ENCODE data around the gene RNF212. TPM values are rescaled to one million over a fixed set of nuclear protein-coding genes. Genes with fewer than 3 reads are reported as not detected.

The RNF212 gene
- total RNA-seq, 1 donor: 1.1 TPM

DNA sequence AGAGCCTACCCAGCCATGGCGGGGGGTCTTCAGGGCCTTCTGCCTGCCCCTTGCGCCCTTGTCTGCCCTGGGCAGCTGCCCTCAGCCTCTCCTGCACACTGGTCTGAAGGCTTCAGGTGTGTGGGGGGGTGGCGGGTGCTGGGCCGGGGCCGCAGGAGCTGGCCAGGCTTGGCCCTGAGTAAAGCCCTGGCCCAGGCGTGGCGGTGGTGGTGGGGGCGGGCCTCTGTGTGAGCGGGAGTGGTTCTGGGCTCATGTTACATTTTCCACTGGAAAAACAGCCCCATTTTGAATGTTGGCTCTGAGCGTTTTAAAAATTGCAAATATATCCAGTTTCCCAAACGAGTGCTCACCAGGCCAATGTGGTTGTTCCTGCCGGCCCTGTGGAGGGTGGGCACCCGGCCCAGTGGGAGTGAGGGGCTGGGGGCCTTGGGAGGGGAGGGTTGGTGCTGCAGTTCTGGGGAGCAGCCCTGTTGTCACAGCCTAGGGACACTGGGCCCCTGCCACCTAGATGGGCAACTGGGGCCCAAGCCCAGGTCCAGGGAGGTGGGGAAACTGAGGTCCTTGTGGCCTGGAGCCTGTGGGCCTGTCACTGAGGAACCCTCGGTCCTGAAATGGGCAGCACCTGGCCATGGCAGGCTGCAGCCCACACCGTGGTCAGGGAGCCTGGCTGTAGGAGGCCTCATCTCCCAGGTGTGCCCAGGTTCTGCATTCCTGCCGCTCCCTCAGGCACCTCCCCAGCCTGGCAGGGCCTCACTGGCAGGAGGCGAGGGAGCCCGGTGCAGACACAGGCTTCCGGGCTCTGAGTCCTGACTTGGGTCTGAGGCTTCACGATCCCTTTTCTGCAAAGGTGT is 73.6 kb downstream of the RNF212 start:
- no peak for DNase-seq (ENCODE audit: low read depth in 2 of 3, low spot score in 2 of 3)

DNA sequence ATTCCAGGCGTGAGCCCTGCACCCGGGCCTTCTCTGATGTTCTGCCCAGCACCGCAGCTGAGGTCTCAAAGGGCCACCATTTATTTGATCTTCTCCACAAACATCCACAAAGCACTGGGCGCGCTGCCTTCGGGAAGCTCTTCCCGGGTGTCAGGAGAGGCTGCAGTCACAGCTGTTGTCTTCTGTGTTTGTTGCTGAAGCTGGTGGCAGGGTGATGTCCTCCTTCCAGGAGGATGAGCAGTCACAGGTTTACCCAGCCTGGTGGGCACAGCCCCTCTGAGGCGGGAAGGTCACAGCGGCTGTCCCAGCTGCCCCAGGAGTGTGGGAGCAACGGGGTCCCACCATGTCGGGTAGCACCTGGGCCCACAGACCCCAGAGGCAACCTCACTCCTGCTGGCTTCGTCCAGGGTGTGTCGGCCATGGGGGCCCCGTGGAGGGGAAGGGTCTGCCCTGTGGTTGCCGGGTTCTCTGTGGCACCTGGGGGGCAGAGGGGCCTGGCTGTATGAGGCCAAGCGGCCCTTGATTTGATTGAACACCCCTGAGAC is 74.3 kb downstream of the RNF212 start:
- no peak for DNase-seq (ENCODE audit: low read depth in 2 of 3, low spot score in 2 of 3)

DNA sequence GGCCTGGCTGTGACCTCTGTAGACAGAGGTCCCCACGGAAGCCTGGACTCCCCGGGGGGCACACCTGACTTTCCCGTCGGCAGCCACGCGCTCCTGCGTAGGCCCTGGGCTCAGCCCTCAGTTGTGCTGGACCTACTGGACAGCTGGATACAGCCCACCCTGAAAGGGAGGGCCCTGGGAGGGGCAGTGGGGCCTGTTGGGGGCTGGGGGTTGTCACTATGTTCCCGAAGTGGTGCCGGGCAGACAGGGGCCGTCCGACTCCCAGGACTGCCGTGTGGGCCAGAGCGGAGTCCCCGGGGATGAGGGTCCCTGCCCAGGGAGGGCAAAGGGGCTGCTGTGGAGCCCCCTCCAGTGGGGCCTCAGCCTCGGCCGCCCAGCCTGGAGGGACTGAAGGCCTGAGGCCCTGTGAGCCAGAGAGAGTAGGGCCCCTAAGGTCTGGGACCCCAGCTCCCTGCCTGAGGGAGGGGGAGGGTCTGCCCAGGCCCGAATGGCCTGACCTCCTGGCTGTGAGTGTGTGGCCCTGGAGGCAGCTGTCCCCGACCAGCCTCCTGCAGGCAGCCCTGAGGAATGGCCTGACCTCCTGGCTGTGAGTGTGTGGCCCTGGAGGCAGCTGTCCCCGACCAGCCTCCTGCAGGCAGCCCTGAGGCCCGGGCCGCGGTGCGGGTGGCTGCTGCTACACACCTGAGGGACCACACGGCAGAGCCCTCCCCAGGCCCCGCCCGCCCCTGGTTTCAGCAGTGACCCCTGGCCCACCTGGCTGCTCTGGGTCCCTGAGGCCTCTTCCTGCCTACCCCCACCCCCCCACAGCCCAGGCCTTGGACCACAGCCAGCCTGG is 76.2 kb downstream of the RNF212 start:
- DNase-seq (ENCODE audit: low read depth in 2 of 3, low spot score in 2 of 3): no peak

DNA sequence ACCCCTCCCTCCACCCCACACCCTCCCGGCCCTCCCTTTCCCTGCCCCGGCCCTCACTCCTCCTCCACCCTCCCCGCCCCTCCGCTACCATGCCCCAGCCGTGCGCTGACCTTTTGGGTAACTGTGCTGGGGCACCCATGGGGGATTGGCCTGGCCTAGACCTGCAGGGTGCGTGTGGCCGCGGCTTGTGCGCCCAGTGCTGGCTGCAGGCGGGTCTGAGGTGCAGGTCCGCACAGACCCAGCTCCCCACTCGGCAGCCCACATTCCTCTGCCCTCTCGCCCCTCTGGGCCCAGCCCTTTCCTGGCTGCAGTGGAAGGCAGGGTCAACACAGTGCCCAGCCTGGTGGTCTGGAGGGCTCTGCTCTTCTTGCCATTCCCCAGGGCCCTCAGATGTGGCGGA is 77.3 kb downstream of the RNF212 start:
- no peak for DNase-seq (ENCODE audit: low read depth in 2 of 3, low spot score in 2 of 3)

DNA sequence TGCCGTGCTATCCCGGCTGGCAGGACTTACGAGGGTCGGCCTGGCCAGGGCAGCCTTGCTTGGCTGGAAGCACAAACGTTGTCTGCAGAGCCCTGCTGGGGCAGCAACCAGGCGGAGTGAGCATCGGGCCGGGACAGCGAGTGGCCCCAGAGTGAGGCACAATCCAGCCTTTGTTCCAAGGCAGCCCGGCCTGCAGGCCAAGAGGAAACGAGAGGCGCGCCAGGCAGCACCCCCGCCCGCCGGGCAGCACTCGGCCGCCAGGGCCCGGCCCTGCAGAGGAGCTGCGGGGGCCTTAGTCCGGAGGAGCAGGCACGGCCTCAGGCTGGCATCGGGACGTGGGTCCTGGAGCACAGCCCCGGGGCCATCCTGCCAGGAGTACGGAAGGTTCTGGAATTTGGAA is 77.9 kb downstream of the RNF212 start:
- no peak for DNase-seq (ENCODE audit: low read depth in 2 of 3, low spot score in 2 of 3)

DNA sequence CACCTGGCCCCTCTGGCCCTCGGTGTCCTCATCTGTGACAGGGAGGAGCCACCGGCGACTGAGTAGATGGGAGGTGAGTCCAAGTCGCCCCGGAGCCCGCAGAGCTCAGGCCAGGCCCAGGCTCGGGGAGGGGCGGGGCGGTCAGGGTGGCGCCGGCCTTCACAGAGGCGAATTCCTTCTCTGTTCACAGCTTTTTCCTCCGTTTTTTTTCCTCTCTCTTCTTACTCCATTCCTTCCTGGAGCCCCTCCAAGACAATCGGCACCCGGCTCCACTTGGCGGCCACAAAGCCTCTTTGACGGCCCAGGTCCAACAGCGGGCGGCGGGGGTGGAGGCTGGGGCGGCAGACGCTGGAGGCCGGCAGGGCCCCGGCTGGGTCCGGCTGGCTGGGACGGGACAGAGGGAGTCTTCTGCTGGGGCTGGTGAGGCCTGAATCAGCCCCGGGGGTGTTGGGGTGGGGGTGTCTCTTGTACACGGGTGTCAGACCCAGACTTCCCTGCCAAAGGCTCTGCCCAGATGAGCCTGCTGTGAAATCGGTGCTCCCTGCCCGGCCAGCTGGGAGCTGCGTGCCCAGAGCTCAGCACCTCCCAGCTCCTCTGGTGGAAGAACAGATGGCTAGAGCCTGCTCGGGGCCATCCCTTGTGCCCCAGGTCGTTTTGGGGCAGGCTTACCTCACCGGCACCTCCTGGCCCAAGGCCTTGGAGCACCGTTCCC is 79.4 kb downstream of the RNF212 start:
- DNase-seq (ENCODE audit: low read depth in 2 of 3, low spot score in 2 of 3): no peak

DNA sequence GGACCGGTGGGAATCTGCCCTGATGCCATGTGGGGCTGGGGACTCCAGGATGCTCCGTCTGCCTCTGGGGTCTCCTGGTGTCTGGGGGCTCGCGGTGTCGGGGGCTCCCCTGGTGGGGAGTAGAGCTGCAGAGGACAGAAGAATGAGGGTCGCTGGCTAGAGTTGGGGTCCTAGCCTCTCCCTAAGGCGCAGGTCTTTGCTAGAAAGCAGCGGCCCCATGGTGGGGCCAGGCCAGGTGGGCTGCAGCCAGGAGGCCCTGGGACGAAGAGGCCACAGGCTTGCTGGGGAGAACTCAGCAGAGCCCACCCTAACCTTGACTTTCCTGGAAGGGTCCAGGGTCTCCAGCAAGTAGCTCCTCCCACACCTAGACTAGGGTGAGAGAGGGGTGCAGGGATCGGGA is 80.5 kb downstream of the RNF212 start:
- no peak for DNase-seq (ENCODE audit: low read depth in 2 of 3, low spot score in 2 of 3)

DNA sequence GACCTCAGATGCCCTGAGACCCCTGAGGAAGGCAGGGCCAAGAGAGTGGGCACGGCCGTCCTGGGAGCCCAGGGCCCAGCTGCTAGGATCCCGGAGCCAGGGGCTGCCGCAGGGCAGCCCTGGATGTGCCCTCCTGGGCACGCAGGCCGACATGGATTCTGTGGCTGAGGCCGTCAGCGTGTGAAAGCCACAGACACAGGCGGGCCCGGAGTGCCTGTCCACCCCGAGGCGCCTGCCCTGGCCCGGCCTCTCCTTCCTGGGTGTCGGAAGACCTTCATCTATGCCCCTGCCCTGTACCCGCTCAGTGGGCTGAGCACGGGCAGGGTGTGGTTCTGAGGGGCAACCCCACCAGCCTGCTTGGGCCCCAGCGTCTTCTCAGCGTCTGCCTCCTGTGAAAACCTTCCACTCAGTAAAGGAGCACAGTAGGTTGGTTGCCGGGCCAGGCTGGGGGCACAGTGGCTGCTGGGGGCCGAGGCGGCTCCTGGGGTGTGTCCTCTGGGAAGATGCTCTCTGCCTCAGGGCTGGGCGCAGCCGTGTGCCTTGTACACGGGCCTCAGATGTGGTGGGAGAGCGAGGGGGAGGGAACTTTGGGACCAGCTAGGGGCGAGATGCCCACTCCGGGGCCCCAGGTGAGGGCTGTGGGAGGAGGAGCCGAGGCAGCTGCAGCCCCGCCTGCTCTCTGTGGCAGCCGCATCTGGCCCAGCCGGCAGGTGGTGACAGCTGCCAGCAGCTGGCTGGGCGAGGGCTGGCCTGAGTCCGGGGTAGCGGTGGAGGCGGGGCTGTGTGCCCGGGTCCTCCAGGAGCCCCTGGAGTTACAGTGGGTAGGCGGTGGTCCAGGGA is 81.2 kb downstream of the RNF212 start:
- no peak for DNase-seq (ENCODE audit: low read depth in 2 of 3, low spot score in 2 of 3)

DNA sequence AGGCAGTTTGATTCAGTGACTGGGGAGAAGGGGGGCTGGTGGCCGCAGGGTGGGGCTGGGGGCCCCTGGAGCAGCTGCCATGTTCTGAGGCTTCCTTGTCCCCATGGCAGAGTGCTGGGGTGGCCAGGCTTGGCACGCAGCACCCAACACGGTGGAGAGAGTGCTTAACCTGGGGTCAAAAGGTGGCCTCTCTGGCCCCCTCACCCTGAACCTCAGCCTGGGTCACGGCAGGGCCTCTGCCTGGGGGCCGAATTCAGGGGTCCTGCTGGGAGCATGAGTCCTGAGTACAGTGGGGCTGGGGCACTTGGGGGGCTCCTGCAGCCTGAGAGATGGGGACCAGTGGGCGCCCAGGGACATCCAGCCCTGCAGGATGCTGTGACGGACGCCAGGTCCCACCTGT is 82.0 kb downstream of the RNF212 start:
- DNase-seq (ENCODE audit: low read depth in 2 of 3, low spot score in 2 of 3): no peak

DNA sequence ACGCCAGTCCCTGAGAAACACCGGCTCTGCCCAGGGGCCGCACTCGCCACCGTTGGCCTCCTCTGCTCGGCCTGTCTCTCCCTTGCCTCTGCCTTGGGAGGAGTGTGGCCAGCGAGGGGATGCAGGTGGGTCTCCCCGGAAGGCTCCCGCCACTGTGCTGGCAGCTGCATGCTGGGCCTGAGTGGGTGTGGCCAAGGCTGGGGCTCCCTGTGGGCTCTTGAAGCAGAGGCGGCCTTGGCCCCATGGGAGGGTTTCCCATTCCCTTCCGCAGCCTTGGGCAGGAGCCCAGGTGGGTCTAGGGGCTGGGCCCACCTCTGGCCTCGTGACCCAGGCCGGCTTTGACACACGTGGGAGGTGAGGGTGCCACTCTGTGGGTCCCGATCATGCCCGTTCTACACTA is 82.8 kb downstream of the RNF212 start:
- DNase-seq (ENCODE audit: low read depth in 2 of 3, low spot score in 2 of 3): no peak

DNA sequence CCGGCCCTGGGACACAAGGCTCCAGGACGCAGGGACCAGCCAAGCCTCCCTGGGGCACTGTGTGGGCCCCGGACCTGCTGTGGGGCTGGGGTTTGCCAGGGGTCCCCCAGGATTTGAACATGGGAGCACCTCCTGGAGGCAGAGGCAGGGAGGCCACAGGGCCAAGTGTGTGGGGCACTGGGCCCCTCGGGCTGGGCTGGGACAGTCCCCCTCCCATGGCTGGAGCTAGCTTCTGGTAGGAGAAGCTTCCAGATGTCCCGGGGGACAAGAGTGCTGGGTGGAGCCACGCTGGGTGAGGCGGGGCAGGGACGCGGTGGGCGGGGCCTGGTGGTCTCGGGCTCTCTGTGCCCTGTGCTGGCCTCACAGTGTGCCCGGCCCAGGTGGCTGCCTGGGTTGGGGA is 83.3 kb downstream of the RNF212 start:
- no peak for DNase-seq (ENCODE audit: low read depth in 2 of 3, low spot score in 2 of 3)

DNA sequence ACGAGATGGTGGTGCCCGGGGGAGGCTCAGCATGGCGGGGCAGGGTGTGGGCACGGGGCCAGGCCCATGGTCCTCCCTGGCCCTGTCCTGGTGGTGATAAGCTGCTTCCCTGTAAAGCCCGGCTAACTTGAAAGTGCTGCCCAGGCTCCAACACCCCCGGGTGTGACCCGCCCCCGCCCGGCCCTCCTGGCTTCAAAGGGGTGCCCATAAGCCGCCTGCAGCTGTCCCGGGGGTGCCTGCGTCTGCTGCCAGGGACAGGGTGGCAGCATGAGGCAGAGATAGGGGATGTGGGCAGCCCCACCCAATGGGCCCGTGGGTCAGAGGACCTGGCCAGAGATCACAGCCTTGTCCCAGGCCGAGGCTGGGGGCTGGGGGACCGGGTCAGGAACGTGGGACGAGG is 83.8 kb downstream of the RNF212 start:
- DNase-seq (ENCODE audit: low read depth in 2 of 3, low spot score in 2 of 3): no peak

DNA sequence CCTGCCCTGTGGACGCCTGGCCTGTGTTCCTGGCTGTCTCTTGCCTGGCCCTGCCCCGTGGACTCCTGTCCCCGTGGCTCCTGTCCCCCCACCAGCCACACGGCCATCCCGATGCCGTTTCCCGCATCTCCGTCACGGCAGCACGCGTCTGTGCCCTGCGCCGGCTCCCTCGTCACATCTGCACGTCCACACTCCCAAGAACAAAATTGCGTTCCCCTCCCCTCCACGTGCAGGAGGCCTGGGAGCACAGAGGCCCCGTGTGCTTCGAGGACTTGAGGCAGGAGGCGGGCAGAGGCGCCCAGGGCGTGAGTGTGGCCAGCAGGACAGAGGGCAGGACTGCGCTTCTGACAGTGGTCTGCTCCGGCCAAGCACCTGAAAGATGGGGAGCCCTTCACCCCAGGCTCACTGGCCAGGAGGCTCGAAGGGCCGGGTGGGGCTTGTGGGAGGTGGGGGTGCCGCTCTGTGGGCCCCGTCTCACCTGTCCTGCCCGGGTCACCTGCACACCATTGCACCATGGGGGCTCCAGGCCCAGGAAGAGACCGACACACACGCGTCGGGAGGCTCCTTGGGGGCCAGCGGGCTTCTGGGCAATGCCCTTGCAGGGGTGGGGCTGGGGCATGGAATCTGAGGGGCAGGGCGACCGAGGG is 84.7 kb downstream of the RNF212 start:
- no peak for DNase-seq (ENCODE audit: low read depth in 2 of 3, low spot score in 2 of 3)

DNA sequence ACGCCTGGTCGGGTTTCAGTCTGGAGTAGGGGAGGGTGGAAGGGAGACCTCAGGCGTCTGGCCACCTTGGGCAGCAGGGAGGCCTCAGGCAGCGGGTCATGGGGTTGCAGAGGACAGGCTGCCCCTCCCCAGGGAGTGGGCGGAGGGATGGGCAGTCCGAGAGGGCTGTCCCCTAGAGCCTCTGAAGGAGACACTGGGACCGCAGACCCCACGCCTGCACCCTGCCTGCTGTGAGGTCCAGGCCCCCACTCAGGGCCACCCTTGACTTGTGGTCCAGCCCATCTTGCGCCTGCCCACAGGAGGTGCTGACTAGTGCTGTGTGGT is 85.5 kb downstream of the RNF212 start:
- DNase-seq (ENCODE audit: low read depth in 2 of 3, low spot score in 2 of 3): no peak

DNA sequence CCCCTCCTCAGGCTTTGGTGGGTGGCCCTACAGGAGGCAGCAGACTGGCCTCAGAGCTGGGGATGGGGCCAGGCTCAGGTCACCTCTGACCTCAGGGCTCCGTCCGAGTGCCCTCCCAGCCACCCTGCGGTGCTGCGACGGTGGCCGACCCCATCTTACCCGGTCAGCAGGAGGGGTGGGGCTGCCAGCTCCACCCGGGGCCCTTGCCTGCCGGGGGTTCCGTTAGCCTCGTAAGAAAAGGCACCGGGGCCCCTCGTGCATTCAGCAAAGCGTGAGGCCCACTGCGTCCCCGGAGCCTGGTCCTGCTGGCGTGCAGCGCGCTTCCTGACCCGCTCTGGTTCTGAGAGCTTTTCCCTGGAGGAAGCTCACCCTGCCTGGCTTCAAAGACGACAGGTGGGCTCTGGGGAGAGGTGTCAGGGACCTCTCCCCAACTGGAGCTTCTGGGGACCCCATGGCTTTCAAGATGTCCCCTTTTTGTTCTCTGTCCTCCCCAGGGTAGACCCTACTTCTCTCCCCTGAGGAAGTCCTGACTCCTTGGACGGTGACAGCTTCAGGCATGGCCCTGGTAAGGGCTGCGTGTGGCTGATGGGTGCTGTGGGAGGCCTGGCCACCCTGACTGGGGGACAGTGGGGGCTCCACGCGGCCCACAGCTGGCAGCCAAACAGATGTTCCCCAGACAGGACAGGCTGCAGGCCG is 86.0 kb downstream of the RNF212 start:
- no peak for DNase-seq (ENCODE audit: low read depth in 2 of 3, low spot score in 2 of 3)

DNA sequence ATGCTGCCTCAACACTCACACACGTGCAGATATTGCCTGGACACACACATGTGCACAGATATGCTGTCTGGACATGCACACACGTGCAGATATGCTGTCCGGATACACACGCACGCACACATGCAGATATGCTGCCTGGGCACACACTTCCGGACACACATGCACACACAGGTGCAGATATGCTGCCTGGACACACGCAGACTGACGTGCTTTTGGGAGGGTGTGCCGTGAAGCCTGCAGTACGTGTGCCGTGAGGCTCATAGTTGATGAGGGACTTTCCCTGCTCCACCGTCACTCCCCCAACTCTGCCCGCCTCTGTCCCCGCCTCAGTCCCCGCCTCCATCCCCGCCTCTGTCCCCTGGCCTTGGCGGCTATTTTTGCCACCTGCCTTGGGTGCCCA is 87.2 kb downstream of the RNF212 start:
- no peak for DNase-seq (ENCODE audit: low read depth in 2 of 3, low spot score in 2 of 3)

DNA sequence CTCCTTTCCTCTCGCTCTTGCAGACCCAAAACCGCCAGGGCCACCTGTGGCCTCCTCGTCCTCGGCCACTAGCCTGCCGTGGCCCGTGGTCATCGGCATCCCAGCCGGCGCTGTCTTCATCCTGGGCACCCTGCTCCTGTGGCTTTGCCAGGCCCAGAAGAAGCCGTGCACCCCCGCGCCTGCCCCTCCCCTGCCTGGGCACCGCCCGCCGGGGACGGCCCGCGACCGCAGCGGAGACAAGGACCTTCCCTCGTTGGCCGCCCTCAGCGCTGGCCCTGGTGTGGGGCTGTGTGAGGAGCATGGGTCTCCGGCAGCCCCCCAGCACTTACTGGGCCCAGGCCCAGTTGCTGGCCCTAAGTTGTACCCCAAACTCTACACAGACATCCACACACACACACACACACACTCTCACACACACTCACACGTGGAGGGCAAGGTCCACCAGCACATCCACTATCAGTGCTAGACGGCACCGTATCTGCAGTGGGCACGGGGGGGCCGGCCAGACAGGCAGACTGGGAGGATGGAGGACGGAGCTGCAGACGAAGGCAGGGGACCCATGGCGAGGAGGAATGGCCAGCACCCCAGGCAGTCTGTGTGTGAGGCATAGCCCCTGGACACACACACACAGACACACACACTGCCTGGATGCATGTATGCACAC is 88.3 kb downstream of the RNF212 start:
- no peak for DNase-seq (ENCODE audit: low read depth in 2 of 3, low spot score in 2 of 3)

DNA sequence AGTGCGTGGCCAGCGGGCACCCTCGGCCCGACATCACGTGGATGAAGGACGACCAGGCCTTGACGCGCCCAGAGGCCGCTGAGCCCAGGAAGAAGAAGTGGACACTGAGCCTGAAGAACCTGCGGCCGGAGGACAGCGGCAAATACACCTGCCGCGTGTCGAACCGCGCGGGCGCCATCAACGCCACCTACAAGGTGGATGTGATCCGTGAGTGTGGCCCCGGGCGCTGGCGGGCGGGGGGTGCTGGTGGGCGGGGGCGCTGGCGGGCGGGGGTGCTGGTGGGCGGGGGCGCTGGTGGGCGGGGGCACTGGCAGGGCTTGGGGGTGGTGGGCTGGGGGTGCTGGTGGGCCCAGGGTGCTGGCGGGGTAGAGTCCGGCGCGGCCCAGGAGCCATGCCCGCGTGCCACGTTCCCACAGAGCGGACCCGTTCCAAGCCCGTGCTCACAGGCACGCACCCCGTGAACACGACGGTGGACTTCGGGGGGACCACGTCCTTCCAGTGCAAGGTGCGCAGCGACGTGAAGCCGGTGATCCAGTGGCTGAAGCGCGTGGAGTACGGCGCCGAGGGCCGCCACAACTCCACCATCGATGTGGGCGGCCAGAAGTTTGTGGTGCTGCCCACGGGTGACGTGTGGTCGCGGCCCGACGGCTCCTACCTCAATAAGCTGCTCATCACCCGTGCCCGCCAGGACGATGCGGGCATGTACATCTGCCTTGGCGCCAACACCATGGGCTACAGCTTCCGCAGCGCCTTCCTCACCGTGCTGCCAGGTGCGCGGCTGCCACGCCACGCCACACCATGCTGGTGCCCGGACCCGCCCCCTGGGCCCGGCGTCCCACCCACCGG is 89.2 kb downstream of the RNF212 start:
- DNase-seq (ENCODE audit: low read depth in 2 of 3, low spot score in 2 of 3): no peak
